LNCAP (cell line): ENCODE results near the gene JAG2.

ENCODE experiments used
- CTCF ChIP-seq: fragments of 450-650 bp; IDR thresholded peaks from 2 replicates; pipeline ENCODE4 v1.5.1; 2017; ENCODE audit warnings: mild to moderate bottlenecking

JAG2 gene

GRCh38 chr14:105098316-105098715, 70.3 kb downstream of the JAG2 start:
- TF ChIP-seq CTCF: no peak

- no peak for TF ChIP-seq CTCF
Observed at GRCh38 chr14:105097794-105098127, 70.8 kb downstream of the JAG2 start.

GRCh38 chr14:105096206-105096875, 72.2 kb downstream of the JAG2 start:
- no peak for TF ChIP-seq CTCF

GRCh38 chr14:105095236-105095805, 73.3 kb downstream of the JAG2 start:
- no peak for TF ChIP-seq CTCF

- no peak for TF ChIP-seq CTCF
Observed at GRCh38 chr14:105094193-105094907, 74.2 kb downstream of the JAG2 start.

GRCh38 chr14:105093431-105094192, 75.0 kb downstream of the JAG2 start:
- peak; percentile 27; the same call in 1 of the 2 replicates for TF ChIP-seq CTCF

GRCh38 chr14:105093038-105093430, 75.5 kb downstream of the JAG2 start:
- TF ChIP-seq CTCF: no peak
